Left forelimb (tissue), 1 donor: ENCODE data around the gene C18orf32.
A peak's percentile ranks its signal among the peaks of the same experiment; 100 is the strongest.
"Not testable (repeated sequence)": the region's sequence is repeated elsewhere in the genome, so short reads cannot be mapped to it uniquely, and the experiment has no call there.

Source experiments
- DNase-seq: peaks from one replicate; pipeline ENCODE4 v3.0.0-alpha.2; 2018; ENCODE audit warnings: low spot score

The C18orf32 gene

DNA sequence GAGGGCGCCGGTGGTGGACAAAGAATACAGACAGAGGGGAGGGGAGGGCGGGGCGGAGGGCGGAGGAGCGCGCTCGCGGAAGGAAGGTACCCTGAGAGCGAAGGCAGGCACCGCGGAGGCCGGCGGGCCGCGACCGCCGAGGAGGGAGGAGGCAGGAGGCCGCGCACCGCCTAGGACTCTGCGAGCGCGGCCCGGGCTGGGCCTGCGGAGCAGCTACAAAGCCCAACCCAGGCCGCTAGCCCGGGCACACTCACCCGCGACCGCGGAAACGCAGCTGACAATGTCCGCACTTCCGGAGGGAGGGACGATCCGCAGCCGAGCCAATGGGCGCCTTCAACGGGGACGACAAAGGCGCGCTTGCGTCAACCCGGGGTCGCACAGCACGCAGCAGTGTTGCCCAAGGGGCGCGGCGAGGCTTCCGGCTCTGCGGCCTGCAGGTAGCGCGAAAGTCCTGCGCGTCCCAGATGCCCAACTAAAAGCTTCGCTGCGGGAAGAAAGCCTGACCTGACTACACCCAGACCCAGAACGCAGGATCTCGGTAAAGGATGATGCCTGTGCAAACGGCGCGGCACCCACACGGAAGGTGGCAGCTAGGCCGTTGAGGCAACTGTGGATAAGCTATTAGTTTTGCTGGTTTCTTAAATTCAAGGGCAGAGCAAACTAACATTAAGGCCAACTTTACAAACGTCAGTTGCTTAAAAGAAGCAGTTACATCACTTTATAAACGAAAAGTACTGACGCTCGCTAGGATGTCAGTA is at the start of gene C18orf32:
C18orf32 (minus strand) TSS at position 282 of the 758 bp plus-strand sequence. CDS start 3,486 bp downstream, outside the sequence.
- peak; percentile 95 for DNase-seq

DNA sequence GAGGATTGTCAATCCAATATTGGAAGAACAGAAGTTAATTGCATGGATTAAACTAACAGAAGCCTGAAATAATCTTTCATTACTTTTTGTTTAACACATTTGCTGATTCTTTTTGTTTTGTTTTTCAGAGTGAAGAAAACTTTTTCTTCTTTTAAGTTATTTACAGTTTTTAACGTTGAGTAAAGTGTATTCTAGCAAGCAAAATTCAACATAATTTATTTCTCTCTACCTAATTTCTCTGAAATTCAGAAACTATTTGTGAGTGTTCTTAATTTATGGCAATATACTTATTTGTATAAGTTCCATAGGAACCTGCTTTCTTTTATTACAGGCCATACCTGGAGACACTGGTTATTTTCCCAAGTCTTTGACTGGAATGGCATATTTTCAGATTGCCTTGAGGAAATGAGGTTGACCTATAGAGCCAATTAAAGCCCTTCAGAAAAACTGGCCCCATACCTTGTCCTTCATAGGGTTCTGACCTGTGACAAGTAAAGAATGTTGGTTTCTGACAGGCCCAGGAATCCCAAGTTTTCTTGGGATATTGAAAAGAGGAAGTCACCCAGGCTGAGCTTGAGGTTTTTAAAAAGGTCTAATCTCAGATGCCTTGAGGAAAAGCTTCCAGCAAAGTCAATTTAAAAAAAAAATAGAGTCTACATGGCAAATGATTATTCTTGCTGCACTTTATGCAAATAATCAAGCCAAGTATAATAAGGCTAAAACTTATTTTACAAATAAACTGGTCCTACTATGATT is 48.0 kb upstream of the C18orf32 start:
- DNase-seq, result no peak

DNA sequence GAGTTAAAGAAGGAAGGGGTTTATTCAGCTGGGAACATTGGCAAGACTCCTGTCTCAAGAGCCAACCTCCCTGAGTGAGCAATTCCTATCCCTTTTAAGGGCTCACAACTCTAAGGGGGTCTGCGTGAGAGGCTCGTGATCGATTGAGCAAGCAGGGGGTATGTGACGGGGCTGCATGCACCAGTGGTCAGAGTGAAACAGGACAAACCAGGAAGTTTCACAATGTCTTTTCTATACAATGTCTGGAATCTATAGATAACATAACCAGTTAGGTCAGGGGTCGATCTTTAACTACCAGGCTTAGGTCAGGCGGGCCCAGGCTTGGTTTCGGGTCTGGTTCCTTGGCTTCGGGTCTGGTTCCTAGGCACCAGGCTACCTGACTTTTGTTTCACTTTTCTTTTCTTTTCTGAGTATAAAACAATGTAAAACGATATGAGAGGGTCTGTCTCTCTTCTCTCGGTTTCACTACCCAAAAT is 44.7 kb upstream of the C18orf32 start:
- DNase-seq, result no peak

DNA sequence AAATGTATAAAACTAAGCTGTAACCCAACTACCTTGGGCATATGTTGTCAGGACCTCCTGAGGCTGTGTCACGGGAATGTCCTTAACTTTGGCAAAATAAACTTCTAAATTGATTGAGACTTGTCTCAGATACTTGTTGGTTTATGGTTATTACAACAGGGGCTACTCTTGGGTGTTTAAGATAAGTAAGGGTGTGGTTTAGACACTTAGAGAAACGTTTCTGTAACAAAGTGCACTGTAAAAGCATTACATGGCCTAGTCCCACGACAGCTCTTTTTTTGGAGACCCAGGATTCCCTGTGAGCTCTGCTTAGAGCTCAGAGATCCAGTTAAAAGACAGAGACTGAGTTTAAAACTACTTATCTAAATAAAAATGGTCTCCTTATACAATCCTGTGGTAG is 42.6 kb upstream of the C18orf32 start:
- DNase-seq, result no peak

DNA sequence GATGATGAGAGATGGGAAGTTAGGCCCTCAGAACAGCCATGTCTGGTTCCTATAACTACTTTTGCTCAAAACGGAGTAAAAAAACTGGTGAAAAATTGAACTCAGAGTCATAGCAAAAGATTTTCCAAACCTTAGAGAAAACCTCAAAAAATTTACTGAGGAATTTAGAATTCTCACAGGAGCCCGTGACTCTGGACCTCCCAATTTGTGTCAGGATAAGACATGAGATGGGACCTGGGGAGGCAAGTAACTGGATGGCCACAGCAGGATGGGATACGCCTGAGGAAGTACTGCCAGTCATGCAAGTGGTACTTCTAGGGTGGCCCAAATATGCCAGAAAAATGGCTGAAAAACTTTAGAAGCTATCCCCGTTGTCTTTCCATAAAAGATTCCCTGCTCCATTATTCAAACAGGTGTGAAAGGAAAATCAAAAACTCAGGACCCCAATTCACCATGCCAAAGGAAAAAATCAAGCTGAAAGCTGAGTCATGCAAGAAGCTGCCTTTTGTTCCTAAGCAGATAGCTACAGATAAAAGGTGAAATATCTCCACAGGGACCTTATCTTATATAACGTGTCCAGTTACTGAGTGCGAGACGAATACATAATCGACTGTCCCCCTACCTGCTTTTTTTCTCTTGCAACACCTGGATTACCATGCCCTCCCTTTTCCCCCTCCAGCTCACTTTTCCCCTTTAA is 40.7 kb upstream of the C18orf32 start:
- DNase-seq, result no peak

DNA sequence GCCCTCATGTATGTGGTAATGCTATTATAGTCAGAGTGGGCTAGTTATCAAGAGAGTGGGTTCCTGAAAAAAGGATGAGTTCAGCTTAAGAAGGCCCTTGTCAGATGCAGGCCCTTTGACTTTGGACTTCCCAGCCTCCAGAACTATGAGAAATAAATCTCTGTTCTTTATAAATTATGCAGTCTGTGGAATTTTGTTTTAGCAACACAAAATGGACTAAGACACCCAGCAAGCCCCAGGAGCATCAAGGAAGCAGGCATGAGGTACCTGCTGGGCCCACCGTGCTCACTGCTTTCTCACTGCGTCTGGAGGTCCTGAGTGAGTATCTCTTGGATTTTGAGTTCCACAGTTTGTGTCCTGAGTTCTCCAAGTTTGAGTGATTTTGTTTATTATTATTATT is 38.9 kb upstream of the C18orf32 start:
- DNase-seq, result no peak

DNA sequence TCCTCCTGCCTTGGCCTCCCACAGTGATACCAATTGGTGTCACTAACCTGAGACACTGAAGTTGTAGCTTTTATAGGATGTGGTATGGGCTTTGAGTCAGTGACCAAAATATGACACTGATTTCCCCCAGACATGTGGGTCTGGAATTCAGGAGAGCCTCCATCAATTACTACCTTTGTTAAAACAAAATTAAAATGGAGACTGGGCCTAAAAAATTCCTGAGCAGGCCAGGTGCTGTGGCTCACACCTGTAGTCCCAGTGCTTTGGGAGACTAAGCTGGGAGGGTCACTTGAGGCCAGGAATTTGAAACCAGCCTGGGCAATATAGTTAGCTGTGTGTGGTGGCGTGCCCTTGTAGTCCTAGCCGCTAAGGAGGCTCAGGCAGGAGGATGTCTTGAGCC is 37.9 kb upstream of the C18orf32 start:
- DNase-seq, result no peak

DNA sequence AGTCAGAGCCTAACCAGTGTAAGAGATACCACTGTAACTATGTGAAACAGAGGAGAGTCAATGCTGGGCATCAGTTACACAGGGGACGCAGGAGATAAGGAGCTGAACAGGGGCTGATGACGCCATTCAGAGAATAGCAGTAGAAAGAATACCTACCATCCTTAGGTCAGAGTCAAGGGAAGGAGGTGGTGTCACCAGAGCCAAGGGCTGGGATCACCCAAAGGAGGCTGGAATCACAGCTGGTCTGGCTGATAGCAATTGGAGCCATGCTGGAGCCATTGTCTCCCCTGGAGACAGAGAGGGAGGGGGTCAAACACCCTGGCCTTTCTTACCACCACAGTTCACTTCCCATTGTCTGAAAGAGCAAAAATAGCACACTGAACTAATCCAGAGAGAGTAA is 37.3 kb upstream of the C18orf32 start:
- no peak for DNase-seq

DNA sequence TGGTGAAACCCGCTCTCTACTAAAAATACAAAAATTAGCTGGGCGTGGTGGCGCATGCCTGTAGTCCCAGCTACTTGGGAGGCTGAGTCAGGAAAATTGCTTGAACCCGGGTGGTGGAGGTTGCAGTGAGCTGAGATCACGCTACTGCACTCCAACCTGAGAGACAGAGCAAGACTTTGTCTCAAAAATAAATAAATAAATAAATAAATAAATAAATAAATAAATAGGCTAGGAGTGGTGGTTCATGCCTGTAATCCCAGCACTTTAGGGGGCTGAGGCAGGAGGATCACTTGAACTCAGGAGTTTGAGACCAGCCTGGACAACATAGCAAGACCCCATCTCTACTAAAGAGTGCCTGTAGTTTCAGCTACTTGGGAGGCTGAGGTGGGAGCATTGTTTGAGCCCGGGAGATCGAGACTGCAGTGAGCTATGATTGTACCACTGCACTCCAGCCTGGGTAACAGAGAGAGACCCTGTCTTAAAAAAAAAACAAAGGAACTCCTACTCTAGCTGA is 36.6 kb upstream of the C18orf32 start:
- not testable (repeated sequence) for DNase-seq

DNA sequence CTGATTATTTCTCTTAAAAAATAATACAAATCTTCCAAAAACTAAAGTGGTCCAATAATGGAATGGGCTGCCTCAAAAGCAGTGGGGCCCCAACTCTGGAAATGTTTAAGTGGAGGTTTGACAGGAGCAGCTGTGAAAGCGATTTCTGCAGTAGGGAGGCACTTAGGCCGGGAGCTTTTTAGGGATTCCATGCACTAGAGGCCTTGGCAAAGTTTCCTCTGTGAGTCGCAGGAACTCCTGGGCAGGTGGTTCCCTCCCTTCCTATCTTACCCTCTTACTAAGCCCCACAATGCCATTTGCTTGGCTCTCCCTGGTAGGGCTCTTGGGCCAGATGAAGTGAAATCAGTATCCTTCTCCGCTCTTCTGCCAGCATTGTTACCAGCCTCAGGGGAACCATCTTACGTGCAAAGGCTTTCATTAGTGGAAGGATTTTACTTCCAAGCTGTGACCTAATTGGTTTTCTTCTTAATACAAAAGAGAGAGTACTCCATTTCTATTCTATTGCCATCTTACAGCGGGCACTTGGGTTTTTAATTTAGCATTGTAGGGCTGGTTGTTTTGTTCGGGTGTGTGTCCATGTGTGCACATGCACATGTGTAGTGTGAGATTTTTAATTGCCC is 34.3 kb upstream of the C18orf32 start:
- no peak for DNase-seq

DNA sequence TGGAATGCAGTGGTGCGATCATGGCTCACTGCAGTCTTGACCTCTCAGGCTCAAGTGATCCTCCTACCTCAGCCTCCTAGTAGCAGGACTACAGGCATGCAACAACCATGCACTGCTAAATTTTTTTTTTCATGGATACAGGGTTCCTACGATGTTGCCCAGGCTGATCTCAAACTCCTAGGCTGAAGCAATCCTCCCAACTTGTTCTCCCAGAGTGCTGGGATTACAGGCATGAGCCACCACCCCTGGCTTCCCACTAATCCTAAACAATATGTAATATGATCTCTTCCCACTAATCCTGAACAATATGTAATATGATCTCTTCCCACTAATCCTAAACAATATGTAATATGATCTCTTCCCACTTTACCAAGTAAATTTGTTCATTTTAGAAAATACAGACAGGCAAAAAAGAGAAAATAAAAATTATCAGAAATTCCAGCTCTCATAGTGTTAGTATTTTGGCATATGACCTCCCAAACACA is 33.7 kb upstream of the C18orf32 start:
- DNase-seq, result no peak

DNA sequence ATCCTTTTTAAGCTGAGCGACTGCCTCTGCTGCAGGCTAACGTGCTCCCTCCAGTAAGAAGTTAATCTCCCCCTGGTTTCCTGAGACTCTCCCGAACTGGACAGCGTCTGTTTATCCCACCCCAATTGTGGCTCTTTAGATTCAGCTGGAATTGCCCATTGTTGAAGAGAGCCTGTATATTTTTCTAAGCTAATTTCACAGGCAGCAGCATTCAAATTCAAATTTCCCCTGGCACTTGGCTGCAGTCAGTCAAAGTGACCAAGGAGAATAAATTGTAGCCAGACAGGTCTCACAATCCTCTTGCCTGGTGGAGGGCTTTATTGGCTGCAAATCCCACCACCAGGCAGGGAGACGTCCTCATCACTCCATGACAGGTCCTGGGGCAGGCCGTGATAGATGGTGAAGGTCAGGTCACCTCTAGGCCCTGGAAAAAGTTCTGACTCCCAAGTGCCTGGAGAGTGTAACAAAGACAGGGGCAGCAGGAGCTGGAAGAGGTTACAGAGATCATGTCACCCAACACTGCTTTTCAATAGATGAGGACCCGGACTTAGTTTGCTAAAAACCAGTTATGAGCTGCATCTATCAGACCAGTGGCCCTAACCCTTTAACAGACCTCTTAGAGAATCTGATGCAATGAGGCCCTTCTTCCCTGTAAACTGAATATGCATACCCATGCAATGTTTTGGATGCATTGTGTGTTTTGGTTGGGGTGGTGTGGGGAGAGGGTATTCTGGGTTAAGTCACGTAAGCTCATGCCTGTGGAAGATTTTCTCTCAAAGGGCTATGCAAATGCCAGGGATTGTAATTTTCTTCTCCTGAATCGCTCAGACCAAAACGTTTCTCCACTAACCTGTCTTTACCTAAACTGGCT is 32.3 kb upstream of the C18orf32 start:
- no peak for DNase-seq

DNA sequence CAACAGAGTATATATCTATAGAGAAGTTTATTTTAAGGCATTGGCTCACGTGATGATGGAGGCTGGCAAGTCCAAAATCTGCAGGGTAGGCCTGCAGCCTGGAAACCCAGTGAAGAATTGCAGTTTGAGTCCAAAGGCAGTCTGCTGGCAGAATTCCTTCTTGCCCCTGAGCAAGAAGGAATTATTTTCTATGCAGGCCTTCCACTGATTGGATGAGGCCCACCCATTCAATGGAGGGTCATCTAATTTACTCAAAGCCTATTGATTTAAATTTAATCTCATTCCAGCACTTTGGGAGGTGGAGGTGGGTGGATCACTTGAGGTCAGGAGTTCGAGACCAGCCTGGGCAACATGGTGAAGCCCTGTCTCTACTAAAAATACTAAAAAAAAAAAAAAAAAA is 30.4 kb upstream of the C18orf32 start:
- DNase-seq, result no peak

DNA sequence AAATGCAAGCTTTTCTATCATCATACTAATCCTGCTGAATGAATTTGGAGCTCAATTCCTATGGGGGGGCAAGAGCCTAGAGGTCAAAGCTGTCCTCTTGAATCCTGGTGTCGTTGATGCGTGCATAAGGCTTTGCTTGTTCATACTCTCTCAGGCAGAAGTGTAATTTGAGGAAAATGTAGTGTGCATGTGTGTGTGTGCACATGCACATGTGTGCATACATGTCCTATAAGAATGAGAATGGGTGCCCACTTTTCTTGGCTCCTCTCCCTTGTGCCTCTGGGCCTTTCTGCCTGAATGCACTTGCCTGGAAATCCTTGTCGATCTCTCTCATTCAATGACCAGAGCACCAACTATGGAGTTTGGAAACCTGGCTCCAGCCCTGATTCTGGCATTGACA is 28.5 kb upstream of the C18orf32 start:
- no peak for DNase-seq

DNA sequence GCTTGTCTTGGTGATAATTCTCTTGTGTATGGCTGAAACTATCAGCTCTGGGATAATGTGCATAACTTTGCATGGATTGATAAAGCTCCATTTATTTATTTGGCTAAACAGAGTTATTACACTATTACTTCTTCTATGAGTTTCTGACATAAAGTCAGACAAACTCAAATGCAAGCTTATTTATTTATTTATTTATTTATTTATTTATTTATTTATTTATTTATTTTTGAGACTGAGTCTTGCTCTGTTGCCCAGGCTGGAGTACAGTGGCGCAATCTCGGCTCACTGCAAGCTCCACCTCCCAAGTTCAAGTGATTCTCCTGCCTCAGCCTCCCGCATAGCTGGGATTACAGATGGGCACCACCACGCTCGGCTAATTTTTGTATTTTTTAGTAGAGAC is 28.0 kb upstream of the C18orf32 start:
- DNase-seq, result not testable (repeated sequence)

DNA sequence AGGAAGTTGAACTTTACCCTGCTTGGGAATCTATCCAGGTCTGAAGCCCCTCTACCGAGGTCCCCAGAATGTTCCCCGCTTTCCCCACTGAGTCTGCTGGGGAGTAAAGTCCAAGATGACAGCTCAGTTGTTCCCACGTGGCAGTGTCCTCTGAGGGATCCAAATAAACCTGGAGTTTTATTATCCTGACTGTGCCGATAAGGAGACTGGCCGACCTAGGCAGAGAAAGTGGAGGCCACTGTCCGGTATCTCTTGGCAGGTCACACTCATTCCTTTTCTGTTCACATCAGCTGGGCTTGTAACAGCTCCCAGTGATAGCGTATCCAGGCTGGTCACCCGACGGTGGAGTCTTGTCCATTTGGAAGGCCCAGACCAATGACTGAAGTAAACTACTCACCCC is 27.5 kb upstream of the C18orf32 start:
- DNase-seq, result no peak

DNA sequence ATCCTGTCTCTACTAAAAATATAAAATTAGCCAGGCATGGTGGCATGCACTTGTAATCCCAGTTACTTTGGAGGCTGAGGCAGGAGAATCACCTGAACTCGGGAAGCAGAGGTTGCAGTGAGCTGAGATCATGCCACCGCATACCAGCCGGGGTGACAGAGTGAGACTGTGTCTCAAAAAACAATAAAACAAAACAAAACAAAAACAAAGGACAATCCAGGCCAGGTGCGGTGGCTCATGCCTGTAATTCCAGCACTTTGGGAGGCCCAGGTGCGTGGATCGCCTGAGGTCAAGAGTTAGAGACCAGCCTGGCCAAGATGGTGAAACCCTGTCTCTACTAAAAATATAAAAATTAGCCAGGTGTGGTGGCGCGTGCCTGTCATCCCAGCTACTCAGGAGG is 25.8 kb upstream of the C18orf32 start:
- DNase-seq, result not testable (repeated sequence)

DNA sequence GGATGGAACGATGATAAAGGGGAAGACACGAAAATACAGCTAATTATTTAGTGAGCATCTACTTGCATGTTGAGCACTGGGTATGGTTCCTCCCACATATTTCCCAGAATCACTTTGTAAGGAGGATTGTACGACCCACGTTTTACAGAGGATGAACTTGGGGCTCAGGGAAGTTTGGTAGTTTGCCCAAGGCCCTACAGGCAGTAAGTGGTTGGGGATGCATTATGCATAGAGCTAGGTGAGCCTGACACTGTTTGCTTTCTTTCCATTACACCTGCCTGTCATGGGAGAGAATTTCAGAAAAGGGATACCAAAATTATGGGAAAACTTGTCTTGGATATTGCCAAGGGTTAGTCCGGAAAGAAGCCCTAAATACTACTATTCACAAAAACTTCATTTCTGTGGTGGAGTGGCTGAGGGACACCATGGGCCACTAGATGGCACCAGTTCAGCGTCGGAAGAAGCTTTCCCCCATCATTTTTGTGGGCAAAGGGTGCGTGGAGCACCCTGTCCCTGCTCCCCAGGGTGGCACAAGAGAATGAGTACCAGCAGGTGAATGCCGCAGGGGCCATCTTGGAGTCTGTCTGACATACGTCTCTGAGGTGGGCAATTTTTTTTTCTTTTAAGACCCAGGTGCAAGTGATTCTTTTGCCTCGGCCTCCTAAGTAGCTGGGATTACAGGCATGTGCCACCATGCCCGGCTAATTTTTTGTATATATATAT is 23.5 kb upstream of the C18orf32 start:
- no peak for DNase-seq

DNA sequence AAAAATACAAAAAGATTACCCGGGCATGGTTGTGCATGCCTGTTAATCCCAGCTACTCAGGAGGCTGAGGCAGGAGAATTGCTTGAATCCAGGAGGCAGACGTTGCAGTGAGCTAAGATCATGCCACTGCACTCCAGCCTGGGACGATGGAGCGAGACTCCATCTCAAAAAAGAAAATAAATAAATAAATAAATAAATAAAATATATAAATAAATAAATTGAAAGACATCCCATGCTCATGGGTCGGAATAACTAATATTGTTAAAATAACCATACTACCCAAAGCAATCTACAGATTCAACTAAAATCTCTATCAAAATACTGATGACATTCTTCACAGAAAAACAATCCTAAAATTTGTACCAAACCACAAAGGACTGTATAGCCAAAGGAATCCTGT is 19.4 kb upstream of the C18orf32 start:
- DNase-seq, result not testable (repeated sequence)

DNA sequence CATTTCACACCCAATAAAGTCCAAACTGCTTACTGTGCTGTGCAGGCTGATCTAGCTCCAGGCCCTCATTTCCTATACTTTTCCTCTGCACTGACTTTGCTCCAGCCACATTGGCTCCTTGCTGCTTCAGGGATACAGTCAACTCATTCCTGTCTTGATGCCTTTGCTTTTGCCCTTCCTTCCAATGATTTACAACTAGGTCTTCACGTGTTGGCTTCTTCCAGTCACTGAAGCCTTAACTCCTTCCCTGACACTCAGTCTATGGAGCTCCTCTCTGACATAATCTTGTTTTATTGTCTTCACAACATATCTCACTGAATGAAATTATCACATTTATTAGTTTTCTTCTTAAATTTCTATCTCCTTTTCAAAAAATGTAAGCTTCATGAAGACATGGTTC is 16.9 kb upstream of the C18orf32 start:
- DNase-seq, result no peak
